ENCODE measurements around the gene RPL7A.
"Not testable (repeated sequence)": the region's sequence is repeated elsewhere in the genome, so short reads cannot be mapped to it uniquely, and the experiment has no call there.

Gene RPL7A

DNA sequence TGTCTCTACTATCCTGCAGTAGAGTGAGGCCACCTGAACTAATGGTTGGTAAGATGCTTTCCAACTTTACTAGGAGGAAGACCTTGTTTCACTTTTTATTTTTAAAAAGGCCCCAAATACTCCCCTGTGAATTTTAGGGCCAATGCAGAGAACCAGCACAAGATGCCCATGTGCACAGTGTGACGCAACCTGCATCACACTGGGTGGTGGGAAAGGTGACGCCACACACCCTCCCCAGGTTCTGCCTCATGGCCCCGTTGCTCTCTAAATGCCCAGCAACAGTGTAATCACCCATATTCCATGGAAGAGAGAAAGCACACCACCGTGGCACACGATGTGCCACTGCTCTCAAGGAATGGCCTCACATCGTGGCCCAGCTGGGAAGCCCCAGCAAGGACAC lies 21.4 kb downstream of the RPL7A start:
- ATAC-seq (no peak), DNase-seq (no peak)

DNA sequence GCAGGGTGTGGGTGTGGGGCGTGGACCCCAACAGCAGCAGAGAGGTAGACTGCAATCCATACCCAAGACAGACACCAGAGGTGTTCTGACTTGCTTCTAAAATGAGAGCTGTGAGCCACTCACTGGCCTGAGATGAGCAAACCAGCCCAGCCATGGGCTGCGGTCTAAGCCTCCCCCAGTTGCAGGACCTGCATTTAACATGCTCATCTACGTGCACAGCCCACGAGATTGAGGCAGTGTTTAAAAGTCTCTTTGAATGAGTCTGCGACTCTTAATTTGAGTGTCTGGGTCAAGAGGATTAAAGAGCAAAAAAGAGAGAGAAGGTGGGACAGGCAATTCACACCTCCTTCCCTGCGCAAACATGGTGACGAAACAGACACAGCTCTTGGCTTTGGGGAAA lies 21.9 kb downstream of the RPL7A start:
- no peak for ATAC-seq
- DNase-seq = no peak

- ATAC-seq = no peak
- peak; percentile 46 for DNase-seq
Measured at GRCh38 chr9:133370685-133371084, 22.7 kb downstream of the RPL7A start.

- DNase-seq (peak; percentile 78), ATAC-seq (peak; percentile 81)
Measured at GRCh38 chr9:133371261-133371711, 23.3 kb downstream of the RPL7A start.

- DNase-seq (no peak), ATAC-seq (no peak)
Measured at GRCh38 chr9:133372144-133372543, 24.1 kb downstream of the RPL7A start.

DNA sequence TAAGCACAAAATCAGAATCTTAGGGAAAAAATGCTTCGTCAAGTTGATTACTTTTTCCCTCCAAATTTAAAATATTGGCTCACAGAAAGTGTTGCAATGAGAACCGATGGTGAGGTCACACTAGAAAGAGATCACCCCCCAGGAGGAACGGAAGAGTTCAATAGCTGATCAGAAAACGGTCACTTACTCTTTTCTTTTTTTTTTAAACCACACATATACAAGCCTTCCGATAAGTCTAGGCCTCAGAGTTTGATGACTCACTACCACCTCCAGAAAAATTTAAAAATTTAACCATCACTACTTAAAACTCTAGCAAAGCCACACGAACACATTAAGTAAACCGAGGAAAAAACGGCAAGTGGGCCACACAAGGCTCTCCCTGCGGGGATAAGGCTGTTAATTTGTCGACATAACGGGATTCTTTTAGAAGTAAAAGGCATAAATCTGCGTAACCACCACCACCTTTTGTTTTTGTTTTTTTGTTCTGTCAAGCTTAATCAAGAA lies 26.6 kb downstream of the RPL7A start:
- ATAC-seq (peak; percentile 5), DNase-seq (no peak)

DNA sequence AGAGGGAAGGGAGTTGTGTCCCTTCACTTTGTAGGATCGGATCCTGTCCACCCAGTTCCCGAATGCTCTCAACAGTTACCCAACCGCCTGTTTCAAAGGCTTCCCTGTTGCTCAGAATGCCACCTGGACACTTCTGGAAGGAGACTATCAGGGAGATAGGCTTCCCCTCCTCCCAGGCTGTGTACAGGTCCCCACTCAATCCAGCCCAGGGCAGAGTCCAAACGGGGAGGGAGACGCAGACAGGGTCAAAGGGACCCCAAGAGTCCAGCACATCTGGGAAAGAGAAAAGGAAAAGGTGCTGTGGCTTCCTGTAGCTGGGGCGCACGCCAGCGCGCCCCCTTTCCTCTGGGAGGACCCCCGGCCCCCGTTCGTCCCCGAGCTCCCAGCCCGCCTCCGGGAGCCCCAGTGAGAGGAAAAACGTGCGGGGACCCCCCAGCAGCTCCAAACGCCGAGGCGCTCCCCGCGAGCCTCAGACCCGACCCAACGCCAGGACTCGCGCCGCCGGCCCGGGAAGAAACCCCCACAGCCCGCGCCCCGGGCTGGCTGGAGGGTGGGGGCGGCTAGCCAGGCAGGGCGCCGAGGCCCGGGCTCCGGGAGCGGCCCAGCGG lies 27.2 kb downstream of the RPL7A start:
- ATAC-seq (no peak), DNase-seq (peak; percentile 49)

DNA sequence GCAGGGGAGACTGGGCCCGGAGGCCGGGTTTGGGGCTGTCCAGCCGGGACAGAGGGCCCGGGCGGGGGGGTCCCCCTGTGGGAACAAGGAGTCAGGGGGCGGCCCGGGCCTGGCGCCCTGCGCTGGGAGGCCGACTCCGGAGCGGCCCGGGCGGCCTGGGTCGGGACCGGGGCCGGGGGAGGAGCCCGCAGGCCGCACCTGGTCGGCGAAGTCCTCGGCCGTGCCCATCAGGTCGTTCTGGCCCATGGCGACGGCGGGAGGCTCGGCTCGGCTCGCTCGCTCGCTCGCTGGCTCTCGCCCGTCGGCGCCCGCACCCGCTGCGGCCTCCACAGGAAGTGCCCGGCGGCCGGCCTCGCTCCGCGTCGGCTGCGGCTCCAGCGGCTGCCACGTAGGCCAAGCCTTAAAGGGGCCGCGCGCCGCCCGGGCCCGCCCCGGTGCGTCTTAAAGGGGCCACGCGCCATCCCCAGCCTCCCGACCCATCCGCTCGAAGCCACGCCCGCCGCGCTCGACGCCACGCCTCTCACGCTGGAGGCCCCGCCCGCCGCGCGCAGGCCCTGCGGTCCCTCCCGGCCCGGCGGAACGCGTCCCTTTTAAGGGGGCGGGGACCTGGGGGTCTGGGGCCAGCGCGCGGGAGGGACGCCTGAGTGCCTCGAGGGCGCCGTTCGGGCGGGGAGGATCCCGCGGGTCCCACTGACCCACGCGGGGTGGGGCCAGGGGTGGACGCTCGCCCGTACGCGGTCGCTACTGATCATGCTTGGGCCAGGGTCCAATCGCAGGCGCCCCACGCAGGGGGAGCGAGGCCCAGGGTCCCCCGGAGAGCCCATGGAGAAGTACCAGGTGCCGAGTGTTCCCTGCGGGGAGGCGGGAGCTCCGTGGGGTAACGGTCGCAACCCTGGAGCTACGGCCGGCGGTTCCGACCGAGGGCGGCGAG lies 28.0 kb downstream of the RPL7A start, which contains the start of the genes STKLD1 and SURF4:
TSS of gene STKLD1 (plus strand) at position 643 of the 931 bp plus-strand sequence. CDS start at position 751, 108 bp downstream.
TSS of gene SURF4 (minus strand) at position 337 of the 931 bp plus-strand sequence. CDS start at position 246, 91 bp downstream.
- ATAC-seq (peak; percentile 78), DNase-seq (peak; percentile 97)

DNA sequence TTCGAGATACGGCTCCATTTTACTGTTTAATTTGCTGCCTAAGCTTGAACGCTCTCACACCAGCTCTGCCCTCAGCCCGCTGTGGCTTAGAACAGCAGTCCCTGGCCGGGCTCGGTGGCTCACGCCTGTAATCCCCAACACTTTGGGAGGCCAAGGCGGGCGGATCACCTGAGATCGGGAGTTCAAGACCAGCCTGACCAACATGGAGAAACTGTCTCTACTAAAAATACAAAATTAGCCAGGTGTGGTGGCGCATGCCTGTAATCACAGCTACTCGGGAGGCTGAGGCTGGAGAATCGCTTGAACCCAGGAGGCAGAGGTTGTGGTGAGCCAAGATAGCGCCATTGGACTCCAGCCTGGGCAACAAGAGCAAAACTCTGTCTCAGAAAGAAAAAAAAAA lies 29.3 kb downstream of the RPL7A start:
- not testable (repeated sequence) for ATAC-seq, DNase-seq

DNA sequence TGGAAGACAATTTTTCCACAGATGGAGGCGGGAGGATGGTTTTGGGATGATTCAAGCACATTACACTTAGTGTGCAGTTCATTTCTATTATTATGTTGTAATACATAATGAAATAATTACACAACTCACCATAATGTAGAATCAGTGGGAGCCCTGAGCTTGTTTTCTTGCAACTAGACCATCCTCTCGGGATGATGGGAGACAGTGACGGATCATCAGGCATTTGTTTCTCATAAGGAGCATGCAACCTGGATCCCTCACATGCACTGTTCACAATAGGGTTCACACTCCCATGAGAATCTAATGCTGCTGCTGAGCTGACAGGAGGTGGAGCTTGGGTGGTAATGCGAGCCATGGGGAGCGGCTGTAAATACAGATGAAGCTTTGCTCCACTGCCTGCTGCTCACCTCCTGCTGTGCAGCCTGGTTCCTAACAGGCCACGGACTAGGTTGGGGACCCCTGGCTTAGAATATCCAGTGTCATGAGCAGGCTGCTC lies 29.8 kb downstream of the RPL7A start:
- DNase-seq (no peak), ATAC-seq (no peak)

DNA sequence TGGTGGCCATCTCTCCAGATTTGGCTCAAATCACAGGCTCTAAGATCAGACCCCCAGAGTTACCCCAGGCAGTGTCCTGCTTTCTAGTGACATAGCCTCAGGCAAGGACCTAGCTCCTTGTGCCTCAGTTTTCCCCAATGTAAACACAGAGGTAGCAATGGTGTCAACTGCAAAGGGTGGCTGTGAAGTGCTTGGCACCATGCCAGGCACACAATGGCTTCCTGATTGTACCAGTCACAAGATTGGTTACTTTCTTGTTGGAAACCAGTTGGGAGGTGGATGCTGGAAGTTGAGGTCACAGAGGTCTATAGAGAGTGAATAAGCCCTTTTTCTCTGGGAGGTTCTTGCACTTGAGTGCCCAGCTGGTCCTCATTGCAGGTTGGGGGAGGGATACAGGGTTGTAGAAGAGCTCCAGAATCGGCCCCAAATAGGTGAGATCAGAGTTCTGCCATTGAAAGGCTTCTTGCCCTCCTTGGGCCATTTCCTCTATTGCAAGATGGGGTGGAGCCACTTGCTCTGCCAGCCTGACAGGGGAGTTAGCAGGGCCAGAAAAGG lies 30.5 kb downstream of the RPL7A start:
- ATAC-seq = no peak

DNA sequence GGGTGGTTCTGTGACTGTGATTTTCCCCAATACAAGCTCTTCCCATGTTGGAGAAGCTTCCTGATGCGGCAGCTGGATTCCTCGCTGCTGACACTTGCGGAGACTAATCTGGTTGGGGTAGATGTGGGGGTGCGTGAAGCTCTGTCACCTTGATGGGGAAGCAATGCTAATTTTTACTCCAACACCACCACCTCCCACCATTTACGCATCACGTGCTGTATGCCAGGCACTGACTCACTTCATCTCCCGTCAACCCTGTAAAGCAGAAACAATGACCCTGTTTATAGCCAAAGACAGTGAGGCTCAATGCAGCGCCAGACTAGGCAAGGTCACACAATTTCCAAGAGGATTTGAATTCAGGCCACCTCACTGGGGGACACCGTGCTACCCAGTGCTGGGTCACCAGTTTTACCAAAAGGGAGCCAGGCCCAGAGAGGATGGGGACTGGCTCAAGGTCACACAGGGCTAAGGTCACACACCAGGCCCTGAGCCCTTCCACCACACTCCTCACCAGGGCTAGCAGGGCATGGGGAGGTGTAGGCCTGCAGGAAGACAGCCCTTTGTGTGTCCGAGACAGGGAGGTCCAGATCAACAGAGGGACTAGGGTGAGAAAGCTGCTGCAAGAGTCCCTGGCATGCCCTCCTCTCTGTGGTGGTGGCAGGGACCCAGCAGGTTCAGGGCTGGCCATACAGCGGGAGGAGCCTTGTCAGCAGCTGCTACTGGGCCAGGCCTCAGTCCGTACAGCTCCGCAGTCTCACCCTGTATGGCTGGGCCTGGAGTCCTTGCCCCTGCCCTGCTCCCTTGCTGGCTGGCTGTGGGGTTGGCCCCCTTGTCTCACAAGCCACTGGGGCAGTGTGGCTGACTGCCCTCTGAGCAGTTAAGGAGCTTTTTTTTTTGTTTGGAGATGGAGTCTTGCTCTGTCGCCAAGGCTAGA lies 31.4 kb downstream of the RPL7A start:
- ATAC-seq (no peak), DNase-seq (no peak)

More for the DNA sequence above, 30.5 kb downstream of the RPL7A start:
- no peak for DNase-seq

DNA sequence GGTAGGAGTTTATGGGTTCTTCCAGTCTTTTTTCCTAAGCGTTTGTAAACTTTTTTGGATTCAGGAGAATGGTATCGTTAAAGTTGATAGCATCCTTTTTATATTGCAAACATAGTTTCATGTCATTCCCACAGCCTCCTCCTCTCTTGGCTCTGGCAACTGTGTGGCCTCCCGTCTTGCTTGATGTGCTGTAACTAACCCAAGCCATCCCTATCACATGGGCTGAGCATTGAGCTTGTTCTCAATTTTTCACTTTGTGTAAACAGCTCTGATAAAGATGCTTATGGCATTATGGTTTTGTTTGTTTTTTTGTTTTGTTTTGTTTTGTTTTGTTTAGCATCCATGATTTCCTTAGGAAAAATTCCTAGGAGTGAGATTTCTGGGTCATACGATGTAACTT lies 32.7 kb downstream of the RPL7A start:
- ATAC-seq (no peak), DNase-seq (no peak)

- ATAC-seq (no peak), DNase-seq (no peak)
Measured at GRCh38 chr9:133382507-133383141, 34.6 kb downstream of the RPL7A start.

DNA sequence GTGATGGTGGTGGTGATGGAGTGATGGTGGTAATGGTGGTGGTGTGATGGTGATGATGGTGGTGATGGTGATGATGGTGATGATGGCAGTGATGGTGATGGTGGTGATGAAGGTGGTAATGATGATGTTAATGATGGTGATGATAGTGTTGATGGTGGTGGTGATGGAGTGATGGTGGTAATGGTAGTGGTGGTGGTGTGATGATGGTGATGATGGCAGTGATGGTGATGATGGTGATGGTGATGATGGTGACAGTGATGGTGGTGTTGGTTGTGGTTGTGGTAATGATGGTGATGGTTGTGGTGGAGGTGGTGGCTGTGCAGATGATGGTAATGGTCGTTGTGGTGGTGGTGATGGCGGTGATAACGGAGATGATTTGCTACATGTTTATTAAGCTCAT lies 35.4 kb downstream of the RPL7A start:
- ATAC-seq = no peak
- no peak for DNase-seq

DNA sequence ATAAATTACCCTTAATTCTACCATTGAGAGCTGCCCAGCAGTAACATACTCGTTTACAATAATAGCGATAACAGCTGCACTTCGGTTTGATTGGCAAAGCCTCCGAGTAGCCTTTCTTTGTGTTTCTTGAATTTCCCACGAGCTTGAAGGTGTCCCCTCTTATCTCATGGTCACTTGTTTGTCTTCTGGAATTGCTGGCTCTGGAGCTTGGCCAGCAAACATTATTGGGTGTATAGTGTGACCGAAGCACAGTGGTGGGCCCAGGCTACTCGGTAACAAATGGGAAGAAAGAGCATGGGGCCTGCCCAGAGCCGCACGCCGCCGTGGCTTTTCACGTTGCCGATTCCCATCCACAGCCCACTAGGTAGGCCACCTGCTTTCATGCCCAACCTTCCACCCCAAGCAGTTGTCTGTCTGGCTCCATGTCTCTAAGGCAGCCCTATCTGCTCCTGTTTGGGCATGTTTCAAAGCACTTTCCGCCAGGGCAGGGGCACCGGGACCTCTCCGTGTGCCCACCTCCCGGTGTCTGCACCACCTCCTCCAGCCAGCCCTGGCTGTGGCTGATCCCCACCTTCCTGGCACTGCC lies 36.8 kb downstream of the RPL7A start:
- DNase-seq = no peak
- ATAC-seq = no peak

DNA sequence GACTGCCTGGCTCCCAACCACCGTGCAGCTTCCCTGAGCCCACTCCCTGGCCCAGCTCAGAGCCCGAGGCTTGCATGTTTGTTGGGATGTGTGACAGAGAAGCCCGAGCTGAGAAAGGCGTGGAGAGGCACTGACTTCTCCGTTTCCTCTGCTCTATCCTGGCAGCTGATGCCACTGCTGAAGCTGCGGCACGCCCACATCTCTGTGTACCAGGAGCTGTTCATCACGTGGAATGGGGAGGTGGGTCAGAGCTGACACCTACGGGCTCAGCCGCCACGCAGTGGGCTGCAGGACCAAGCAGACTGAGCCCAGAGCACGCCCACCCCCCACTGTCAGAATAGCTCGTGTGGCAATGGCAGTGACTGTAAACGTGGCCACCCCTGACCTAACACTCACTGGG lies 37.4 kb downstream of the RPL7A start:
- no peak for DNase-seq
- no peak for ATAC-seq

DNA sequence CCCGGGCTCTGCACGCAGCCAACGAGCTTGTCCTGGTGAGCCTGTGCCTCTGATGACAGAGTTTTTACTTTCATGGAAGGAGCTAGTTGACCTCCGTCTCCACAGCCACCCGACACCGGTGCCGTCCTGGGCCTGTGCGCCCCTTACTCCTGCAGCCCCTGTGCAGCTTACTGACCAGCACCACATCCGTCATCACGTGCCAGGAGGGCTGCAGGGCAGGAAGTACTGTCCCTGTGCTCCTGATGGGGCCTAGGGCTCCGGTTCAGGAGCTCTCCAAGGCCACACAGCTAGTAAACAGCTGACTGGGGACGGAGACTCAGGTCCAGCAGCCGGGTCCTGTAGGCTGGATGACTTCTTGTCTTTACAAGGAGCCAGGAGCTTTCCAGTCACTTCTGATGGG lies 38.3 kb downstream of the RPL7A start:
- DNase-seq (no peak), ATAC-seq (no peak)

DNA sequence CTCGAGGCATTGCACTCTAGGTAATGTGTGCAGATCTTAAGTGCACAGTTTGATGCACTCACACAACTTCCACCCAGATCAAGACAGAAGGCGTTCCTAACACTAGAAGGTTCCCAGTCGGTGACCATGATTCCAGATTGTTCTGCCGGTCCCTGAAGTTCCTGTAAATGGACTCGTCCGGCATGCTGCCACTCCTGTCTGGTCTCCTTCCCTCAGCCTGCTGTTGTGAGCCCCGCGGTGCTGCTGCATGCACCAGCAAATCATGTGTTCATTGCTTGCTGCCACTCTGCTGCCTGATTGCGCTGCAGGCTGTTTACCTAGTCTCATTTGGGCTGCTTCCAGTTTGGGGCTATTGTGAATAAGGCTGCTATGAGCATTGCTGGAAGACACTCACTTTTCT lies 39.7 kb downstream of the RPL7A start:
- no peak for ATAC-seq
- no peak for DNase-seq

DNA sequence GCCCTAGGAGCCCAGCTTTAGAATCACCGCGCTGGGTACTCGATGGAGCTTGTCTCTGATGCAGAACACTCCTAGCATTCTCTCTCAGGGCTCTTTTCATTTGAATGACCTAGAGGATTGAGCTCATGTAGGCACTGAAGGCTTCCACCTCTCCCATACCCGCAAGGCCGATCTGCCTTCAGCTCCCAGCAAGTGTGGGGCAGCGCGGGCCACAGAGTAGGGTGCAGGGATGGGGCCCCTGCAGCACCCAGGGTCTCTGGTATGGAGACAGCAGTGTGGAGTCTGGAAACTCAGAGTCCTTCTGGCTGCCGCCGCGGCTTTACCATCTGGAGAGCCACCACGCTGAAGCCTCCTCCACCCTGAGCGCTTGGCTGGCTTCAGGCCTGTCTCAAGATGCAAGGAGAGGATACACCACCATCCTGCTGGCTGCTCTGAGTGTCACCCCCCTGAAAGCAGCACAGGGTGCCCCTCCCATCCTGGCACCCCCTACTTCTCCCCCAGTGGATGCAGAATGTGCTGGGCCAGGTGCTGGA lies 41.1 kb downstream of the RPL7A start:
- DNase-seq (no peak), ATAC-seq (no peak)

Measured in stimulated activated naive CD8-positive, alpha-beta T cell treated with anti-CD3 and anti-CD28 coated beads, Interleukin-15, Interleukin-2, amounts not matched to agents 100 U/mL and 50 U/mL, for 24 hours (primary cell).